GM12878 (cell line): Measurements from ENCODE around the gene MDFIC.

Experiments used
- EZH2 ChIP-seq: IDR thresholded peaks from 2 replicates; pipeline ENCODE4 v1.6.1; 2012; ENCODE audit warnings: low read depth, mild to moderate bottlenecking, control low read depth, inconsistent platforms, low read length, borderline replicate concordance; ENCODE audit not compliant: control insufficient read depth
- NRF1 ChIP-seq: conservative IDR thresholded peaks from 2 replicates; pipeline ENCODE4 v1.6.1; 2011; ENCODE audit warnings: mild to moderate bottlenecking, low read depth, low read length, improper control_type of control experiment
- POLR2A ChIP-seq: IDR thresholded peaks from 2 replicates; pipeline ENCODE4 v1.6.1; 2011; ENCODE audit warnings: low read depth, mild to moderate bottlenecking, low read length
- TF ChIP-seq, protein P1 (sequence below): IDR thresholded peaks from 2 replicates; pipeline ENCODE4 v1.6.1; 2011; ENCODE audit warnings: low read depth, low read length, improper control_type of control experiment, borderline replicate concordance

DNA sequence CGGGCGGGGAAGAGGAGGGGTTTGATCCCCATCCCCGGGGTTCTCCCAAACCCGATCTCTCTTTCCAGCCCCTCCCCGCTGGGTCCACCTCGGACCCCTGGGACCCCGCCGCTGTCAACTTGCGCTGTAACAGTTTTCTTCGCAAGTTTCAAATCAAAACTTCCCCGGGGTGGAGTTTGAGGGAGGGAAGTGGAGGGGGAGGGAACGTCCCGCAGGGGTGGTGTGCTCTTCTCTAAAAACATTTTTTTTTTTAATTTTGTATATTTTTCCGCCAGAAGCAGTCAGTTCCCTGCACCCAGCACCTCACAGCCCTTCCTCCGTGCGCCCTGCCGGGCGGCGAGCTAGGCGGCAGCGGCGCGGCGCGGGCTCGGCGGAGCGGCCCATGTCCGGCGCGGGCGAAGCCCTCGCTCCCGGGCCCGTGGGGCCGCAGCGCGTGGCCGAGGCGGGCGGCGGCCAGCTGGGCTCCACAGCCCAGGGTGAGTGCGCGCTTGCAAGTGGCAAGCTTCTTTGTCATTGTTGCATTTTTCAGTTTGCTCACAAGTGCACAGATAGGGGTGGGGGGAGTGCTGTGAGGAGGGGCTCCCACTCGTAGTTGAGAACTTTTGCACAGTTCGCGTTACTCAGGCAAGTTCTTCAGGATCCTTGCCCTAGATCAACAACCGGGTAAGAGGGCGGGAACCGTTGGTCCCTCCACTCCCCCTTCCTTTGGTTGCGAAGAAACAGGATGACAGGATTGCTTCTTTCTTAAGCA lies 933 bp downstream of the MDFIC start:
- TF ChIP-seq NRF1, result no peak
- TF ChIP-seq POLR2A, result no peak; the same call in 1 of the 2 replicates
- no peak for TF ChIP-seq EZH2
- TF ChIP-seq, protein P1, sequence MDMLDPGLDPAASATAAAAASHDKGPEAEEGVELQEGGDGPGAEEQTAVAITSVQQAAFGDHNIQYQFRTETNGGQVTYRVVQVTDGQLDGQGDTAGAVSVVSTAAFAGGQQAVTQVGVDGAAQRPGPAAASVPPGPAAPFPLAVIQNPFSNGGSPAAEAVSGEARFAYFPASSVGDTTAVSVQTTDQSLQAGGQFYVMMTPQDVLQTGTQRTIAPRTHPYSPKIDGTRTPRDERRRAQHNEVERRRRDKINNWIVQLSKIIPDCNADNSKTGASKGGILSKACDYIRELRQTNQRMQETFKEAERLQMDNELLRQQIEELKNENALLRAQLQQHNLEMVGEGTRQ, result no peak
